T-helper 1 cell treated with Interleukin-12 subunit alpha and Interleukin-12 subunit beta and Interleukin-4 antibody, amounts not matched to agents 30 μg/mL and 1 μg/mL, for 36 hours (primary cell): ENCODE data around the gene NCAPD2.
"Not testable (repeated sequence)": the region's sequence is repeated elsewhere in the genome, so short reads cannot be mapped to it uniquely, and the experiment has no call there.

Experiments
- H3K27ac Mint-ChIP-seq: one replicate; pipeline ENCODE4 v1.8.0; 2021; ENCODE audit warnings: mild to moderate bottlenecking, mixed read lengths
- H3K27me3 Mint-ChIP-seq: one replicate; pipeline ENCODE4 v1.8.0; 2021; ENCODE audit warnings: low read depth, mixed read lengths
- H3K36me3 Mint-ChIP-seq: one replicate; pipeline ENCODE4 v1.8.0; 2021; ENCODE audit warnings: low read depth, mixed read lengths
- H3K4me1 Mint-ChIP-seq: one replicate; pipeline ENCODE4 v1.8.0; 2021; ENCODE audit warnings: low read depth, mixed read lengths
- H3K4me3 Mint-ChIP-seq: one replicate; pipeline ENCODE4 v1.8.0; 2021; ENCODE audit warnings: mild to moderate bottlenecking, moderate library complexity, mixed read lengths
- H3K9me3 Mint-ChIP-seq: one replicate; pipeline ENCODE4 v1.8.0; 2021; ENCODE audit warnings: mixed read lengths

Gene NCAPD2

DNA sequence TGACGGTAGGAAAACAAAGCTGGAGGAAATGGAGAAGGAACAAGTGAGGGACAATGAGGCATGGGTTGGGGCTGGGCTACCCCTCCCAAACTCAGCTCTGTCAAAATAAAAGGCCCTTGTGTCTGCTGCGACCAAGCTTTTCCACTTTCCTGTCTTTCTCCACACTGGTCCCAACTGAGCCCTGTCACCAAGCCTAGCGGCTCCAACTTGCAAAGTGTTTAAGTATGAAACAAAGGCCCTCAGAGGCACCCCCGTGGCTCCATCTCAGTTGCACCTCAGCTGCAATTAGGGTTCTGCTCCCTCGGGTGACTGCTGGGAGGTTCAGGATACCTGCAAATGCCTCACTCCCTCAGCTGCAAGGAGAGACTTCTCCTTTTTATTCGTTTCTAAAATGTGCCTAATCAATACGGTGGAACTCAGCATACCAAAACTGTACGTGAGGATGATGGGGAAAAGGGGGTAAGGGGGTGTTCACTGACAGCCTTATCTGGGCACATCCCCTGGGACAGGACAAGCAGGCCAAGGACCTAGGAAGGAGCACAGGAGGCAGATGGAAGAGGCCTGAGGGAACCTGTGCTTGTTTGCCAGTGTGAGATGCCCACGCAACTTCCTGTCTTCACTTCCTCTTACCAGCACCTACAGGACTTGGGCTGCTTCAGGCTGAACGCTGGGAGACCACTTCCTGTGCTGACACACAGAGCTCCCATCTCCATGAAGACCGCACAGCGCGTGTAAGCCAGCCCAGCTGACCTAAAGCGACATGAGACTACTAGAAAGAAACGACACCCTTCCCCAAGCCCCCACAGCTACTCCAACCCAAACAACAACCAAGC, 32.3 kb upstream of the NCAPD2 start:
- Mint-ChIP-seq H3K27me3 (no peaks in the 10 kb centered on the region), H3K9me3 (no peaks in the 10 kb centered on the region), H3K4me3 (peak overlapping the region; percentile 86), H3K27ac (peak overlapping the region; percentile 99), H3K4me1 (peaks cover 67% of the 10 kb centered on the region), H3K36me3 (peaks cover 83% of the 10 kb centered on the region)

DNA sequence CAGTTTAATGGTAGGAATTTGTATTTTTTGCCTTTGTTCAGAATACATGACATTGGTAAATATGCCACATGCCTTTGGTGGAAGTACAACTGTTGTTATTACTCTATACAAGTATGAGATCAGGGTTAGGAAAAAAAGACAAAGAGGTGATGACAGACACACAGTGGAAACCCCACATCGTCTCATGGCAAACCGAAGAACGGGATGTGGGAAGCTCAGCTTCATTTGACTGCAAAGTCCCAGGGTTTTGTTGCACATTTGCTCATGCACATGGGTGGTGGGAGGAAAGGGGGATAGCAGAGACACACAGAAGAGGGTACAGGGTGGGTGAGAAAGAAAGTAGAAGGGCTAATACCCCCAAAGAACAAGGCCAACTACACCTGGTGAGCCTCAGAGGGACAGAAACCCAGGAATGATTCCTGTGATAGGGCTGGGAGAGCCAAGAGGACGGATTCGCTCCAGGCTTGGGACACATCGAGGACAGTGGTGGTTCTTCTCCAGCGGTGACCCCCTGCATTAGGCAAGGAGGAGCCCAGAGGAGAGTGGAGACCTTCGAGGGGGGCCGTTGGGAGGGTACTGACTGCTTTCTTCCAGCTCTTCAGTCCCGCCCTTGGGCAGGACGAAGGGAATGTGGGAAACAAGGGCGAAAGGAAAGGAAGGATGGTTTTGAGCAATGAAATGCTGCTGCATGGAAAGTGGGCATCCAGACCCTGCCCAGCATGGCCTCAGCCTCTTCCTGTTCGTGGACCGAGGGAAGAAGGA, 31.5 kb upstream of the NCAPD2 start:
- peaks cover 84% of the 10 kb centered on the region for H3K36me3 Mint-ChIP-seq

DNA sequence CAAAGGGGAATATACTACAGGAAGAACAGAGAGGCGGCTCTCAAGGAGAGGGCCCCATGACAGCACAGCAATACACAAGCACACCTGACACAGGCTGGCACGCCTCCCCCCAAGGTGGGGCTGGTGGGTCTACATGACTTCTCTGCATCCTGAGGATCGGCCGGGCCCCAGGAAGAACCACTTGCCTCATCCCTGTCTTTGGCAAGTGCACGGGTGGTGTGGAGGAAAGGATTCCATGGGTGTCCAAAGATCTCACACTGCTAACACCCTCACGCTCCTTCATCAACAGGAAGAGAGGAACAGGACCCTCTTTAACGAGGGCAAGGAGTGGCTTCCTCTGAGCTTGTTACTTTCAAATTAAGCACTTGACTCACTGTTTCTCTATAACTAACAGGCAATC, 30.7 kb upstream of the NCAPD2 start:
- Mint-ChIP-seq H3K4me1 (peaks cover 73% of the 10 kb centered on the region), H3K9me3 (no peaks in the 10 kb centered on the region), H3K27ac (peak overlapping the region; percentile 99), H3K27me3 (no peaks in the 10 kb centered on the region), H3K36me3 (peaks cover 86% of the 10 kb centered on the region), H3K4me3 (peak overlapping the region; percentile 77)

More for the DNA sequence above, 31.5 kb upstream of the NCAPD2 start:
- Mint-ChIP-seq H3K27ac (peak overlapping the region; percentile 99), H3K4me3 (peak overlapping the region; percentile 77), H3K27me3 (no peaks in the 10 kb centered on the region), H3K4me1 (peaks cover 69% of the 10 kb centered on the region), H3K9me3 (no peaks in the 10 kb centered on the region)

DNA sequence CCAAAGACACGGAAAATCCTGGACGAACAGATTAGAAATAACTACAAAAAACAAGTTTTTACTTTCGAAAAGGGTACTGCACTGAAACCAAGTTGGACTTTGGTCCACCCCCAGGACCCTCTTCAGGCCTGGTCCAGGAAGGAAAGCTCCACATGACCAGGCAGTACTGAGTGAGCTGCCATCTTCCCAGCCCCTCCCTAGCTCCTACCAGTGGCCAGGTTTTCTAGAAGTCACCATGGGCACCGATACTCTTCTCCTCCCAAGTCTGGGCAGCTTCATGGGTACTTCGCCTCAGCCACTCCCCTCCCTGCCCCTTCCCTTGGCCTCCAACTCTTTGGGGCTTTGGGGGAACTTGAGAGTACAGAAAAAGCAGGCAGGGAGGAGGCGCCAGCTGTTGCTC, 30.0 kb upstream of the NCAPD2 start:
- H3K27ac Mint-ChIP-seq = peak overlapping the region; percentile 99
- no peaks in the 10 kb centered on the region for H3K9me3 Mint-ChIP-seq
- peaks cover 86% of the 10 kb centered on the region for H3K36me3 Mint-ChIP-seq
- peaks cover 73% of the 10 kb centered on the region for H3K4me1 Mint-ChIP-seq
- peak overlapping the region; percentile 77 for H3K4me3 Mint-ChIP-seq
- no peaks in the 10 kb centered on the region for H3K27me3 Mint-ChIP-seq

DNA sequence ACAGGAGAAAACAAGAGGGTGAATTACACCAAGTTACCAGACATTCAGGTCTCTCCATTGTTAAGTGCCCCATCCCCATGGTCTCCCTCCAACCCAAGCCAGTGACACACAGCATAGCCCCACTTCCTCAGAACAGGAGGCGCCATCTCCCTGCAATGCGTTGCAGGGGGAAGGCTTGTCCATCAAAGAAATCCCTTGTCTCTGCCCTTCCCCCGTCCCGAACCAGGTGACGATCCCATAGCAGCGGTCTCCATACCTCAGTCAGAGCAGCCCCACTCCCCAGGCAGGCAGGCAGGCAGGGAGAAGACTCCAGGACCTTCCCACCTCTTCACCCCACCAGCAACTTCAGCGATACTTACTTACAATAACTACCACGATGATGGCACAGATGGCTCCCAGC, 29.4 kb upstream of the NCAPD2 start:
- peak overlapping the region; percentile 99 for H3K27ac Mint-ChIP-seq
- peaks cover 76% of the 10 kb centered on the region for H3K4me1 Mint-ChIP-seq
- no peaks in the 10 kb centered on the region for H3K27me3 Mint-ChIP-seq
- peaks cover 86% of the 10 kb centered on the region for H3K36me3 Mint-ChIP-seq
- H3K9me3 Mint-ChIP-seq = no peaks in the 10 kb centered on the region
- H3K4me3 Mint-ChIP-seq = peak overlapping the region; percentile 64

DNA sequence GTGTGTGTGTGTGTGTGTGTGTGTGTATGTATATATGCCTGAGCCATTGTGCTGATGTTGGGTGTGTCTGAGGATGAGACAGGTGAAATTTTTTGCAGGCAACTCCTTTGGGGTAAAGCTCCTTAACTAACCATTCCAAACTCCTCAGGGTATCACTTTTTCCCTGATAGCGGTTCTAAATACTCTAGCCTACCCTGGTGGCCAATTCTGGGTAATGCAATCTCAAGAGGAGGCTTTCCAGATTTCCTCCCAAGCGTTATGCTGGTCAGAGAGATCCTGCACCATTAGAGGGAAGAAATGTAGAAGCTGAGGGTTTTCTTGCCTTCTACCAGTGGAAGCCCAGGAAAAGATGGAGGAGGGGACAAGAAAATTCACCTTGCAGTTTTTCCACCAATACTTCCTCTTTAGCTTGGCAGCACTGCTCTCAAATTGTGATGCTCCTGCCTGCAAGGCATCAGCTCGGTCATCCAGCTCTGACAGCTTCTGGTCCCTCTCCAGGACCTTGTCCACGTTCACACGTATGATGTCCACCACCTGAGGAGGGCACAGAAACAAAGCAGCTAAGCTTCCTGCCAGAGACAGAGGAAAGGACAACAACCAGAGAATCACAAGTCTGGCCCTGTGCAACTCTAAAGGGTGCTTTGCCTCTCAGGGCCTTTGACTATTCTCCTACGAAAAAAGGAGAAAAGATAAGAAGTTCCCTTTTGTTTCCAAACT, 28.3 kb upstream of the NCAPD2 start:
- peaks cover 79% of the 10 kb centered on the region for H3K4me1 Mint-ChIP-seq
- H3K27ac Mint-ChIP-seq = peak overlapping the region; percentile 68
- H3K9me3 Mint-ChIP-seq = no peaks in the 10 kb centered on the region
- peaks cover 78% of the 10 kb centered on the region for H3K36me3 Mint-ChIP-seq
- H3K27me3 Mint-ChIP-seq = no peaks in the 10 kb centered on the region
- H3K4me3 Mint-ChIP-seq = no peak overlapping the region

DNA sequence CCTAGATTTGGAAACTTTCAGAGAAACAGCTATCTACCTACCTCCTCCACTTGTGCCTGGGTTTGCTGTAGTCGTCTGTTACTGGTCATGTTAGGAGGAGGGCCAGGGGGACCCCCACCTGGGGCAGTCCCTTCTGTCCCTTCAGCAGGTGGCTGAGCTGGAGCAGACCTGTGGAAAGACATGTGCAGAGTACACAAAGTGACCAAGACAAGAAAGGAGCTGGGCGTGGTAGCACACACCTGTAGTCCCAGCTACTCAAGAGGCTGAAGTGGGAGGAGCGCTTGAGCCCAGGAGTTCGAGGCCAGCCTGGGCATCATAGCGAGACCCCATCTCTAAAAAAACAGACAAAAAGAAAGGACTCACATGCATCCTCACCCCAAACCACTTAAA, 27.7 kb upstream of the NCAPD2 start:
- Mint-ChIP-seq H3K9me3 (no peaks in the 10 kb centered on the region), H3K36me3 (peaks cover 73% of the 10 kb centered on the region), H3K4me1 (peaks cover 76% of the 10 kb centered on the region), H3K27me3 (peaks cover 2% of the 10 kb centered on the region), H3K27ac (peak overlapping the region; percentile 76), H3K4me3 (no peak overlapping the region)

DNA sequence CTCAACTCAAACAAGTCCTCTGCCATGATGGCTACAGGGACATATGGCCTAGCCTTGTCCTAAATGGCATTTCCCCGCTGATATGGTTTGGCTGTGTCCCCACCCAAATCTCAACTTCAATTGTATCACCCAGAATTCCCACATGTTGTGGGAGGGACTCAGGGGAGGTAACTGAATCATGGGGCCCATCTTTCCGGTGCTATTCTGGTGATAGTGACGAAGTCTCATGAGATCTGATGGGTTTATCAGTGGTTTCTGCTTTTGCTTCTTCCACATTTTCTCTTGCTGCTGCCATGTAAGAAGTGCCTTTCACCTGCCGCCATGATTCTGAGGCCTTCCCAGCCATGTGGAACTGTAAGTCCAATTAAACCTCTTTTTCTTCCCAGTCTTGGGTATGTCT, 27.2 kb upstream of the NCAPD2 start:
- Mint-ChIP-seq H3K27ac (peak overlapping the region; percentile 76), H3K4me1 (peaks cover 76% of the 10 kb centered on the region), H3K4me3 (peak overlapping the region; percentile 59), H3K36me3 (peaks cover 68% of the 10 kb centered on the region)
- not testable (repeated sequence) for H3K9me3 Mint-ChIP-seq, H3K27me3 Mint-ChIP-seq

DNA sequence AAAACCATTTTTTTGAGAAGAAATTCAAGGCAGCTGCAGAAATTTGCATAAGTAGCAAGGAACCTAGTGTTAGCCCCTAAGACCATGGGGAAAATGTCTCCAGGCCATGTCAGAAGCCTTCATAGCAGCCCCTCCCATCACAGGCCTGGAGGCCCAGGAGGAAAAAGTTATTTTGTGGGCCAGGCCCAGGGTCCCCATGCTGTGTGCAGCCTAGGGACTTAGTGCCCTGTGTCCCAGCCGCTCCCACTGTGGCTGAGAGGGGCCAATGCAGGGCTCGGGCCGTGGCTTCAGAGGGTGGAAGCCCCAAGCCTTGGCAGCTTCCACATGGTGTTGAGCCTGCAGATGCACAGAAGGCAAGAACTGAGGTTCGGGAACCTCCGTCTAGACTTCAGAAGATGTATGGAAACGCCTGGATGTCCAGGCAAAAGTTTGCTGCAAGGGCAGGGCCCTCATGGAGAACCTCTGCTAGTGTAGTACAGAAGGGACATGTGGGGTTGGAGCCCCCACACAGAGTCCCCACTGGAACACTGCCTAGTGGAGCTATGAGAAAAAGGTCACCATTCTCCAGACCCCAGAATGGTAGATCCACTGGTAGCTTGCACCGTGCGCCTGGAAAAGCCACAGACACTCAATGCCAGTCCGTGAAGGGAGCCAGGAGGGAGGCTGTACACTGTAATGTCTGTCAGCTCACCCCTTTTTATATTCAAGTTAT, 26.2 kb upstream of the NCAPD2 start:
- peaks cover 59% of the 10 kb centered on the region for H3K36me3 Mint-ChIP-seq
- H3K27me3 Mint-ChIP-seq = not testable (repeated sequence)
- peak overlapping the region; percentile 90 for H3K4me3 Mint-ChIP-seq

DNA sequence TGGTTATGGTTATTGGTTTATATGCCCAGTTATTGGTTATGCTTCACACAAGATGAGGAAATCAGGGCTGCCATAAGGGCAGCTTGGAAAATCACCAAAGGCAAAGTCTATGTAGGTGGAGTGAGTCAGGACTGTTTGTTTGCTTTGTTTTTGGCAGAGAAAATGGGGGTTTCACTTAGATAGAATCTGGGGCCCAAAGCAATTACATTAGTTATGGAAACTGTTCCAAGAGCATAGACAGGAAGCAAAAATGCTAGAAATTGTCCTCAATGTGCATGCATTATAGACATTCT, 25.7 kb upstream of the NCAPD2 start:
- H3K4me3 Mint-ChIP-seq = peak overlapping the region; percentile 90
- H3K27ac Mint-ChIP-seq = peak overlapping the region; percentile 88
- H3K9me3 Mint-ChIP-seq = no peaks in the 10 kb centered on the region

More for the DNA sequence above, 26.2 kb upstream of the NCAPD2 start:
- Mint-ChIP-seq H3K4me1 (peaks cover 72% of the 10 kb centered on the region), H3K27ac (peak overlapping the region; percentile 11)
- H3K9me3 Mint-ChIP-seq = not testable (repeated sequence)

DNA sequence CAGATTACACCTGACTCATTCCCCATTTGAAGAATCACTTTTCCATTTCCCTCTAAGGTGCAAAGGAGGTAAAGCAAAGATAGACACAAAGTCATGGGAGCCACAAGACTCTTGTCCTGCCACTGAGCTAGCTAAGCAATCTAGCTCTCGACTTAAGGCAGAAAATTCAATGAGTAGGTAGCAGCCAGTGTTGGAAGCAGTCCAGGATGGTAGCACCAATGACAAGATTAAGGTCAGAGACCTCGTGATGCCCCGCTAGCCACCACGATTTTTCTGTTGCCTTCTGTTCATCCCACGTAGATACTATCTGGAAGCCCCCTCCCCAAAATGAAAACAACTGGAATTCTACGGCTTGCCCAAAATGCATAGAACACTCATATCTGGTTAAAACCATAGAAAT, 24.8 kb upstream of the NCAPD2 start:
- no peaks in the 10 kb centered on the region for H3K9me3 Mint-ChIP-seq
- H3K4me3 Mint-ChIP-seq = peak overlapping the region; percentile 90
- H3K27ac Mint-ChIP-seq = peak overlapping the region; percentile 88
- peaks cover 61% of the 10 kb centered on the region for H3K4me1 Mint-ChIP-seq
- H3K27me3 Mint-ChIP-seq = peaks cover 3% of the 10 kb centered on the region
- peaks cover 46% of the 10 kb centered on the region for H3K36me3 Mint-ChIP-seq

More for the DNA sequence above, 25.7 kb upstream of the NCAPD2 start:
- Mint-ChIP-seq H3K36me3 (peaks cover 54% of the 10 kb centered on the region), H3K4me1 (peaks cover 67% of the 10 kb centered on the region), H3K27me3 (peaks cover 3% of the 10 kb centered on the region)

DNA sequence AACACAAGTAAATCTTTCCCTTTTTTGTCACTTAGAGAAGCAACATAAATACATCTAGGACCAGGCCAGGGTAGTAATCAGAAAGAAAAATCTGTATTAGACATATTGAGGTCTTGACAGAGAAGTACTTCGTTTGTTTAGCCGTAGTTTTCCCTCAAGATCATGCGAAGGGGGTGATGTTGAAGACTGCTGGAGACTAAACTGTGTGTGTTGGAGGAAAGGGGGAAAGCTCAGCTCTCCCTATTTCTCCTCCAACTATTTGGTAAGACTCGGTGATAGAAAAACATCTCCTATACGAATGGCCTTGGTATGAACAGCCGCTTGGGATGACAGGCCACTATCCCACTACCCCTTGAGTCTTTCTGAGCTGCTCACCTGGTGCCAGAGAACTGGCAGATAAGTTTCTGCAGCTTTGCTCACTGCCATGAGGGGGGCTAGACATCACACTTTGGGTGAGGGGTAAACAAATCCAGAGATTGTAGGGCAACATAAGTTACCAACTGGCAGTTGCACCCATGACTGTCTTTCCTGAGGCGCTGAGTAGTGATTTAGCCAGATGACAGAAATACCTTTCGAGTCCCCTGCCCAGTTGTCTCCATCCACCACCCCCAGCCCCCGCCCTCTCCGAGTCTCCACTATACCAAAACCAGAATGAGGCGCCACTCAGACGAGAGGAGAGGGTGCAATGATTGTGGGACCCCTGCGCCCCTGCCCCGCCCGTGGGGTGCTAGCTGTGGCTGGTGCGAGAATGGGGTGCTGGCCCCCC, 24.1 kb upstream of the NCAPD2 start:
- Mint-ChIP-seq H3K36me3 (peaks cover 39% of the 10 kb centered on the region), H3K27me3 (peaks cover 3% of the 10 kb centered on the region), H3K4me3 (peak overlapping the region; percentile 90), H3K4me1 (peaks cover 54% of the 10 kb centered on the region), H3K9me3 (no peaks in the 10 kb centered on the region), H3K27ac (peak overlapping the region; percentile 88)

DNA sequence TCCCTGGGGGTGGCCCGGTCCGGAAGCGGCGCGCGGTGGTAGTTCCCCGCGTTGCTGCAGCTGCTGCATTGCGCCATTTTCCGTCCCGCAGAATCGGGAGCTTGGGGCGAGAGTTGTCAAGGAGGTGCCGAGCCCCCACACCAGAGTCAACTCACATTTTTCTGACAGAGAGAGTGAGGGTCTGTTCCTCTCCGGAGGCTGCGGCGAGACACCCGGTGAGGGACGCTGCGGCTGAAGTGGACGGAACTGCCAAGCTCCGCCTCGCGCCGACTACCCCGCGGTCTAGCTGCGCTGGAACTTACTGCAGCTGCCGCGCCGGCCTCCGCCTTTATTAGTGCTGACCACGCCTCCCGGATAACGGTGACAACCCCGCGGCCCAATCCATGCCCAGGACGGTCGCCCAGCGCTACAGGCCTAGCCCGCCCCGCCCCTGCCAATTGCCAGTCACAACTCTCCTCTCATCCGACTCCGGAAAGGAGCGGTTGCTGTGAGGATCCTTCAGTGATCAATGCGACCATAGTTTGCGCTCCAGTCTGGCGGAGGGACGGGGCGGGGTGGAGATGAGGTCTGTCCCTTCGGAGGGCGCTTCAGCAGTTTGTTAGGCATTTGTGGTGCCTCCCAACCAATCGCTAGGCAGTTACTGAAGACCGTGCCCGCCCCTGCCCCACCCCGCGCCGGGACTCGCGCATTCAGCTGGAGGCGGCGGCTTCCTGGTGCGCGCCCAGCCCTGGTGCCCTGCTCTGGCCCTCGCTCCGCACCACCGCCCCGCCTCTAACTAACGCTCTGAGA, 23.3 kb upstream of the NCAPD2 start, which contains the start of gene VAMP1:
VAMP1 (minus strand) TSS at position 303 of the 789 bp plus-strand sequence; CDS start at position 157, 146 bp downstream.
- peak within 1 kb of the TSS; percentile 88 for H3K27ac Mint-ChIP-seq
- H3K9me3 Mint-ChIP-seq = no peaks in the 10 kb centered on the region
- H3K36me3 Mint-ChIP-seq = peaks cover 35% of the 10 kb centered on the region
- H3K4me3 Mint-ChIP-seq = peak within 1 kb of the TSS; percentile 90
- peaks cover 3% of the 10 kb centered on the region for H3K27me3 Mint-ChIP-seq
- H3K4me1 Mint-ChIP-seq = peaks cover 50% of the 10 kb centered on the region
